ENCODE measurements around the gene POU2F3. TPM values are rescaled to one million over a fixed set of nuclear protein-coding genes. Genes with fewer than 3 reads are reported as not detected.

POU2F3 gene
- total RNA-seq, 4 donors from 2014 or later: not detected

DNA sequence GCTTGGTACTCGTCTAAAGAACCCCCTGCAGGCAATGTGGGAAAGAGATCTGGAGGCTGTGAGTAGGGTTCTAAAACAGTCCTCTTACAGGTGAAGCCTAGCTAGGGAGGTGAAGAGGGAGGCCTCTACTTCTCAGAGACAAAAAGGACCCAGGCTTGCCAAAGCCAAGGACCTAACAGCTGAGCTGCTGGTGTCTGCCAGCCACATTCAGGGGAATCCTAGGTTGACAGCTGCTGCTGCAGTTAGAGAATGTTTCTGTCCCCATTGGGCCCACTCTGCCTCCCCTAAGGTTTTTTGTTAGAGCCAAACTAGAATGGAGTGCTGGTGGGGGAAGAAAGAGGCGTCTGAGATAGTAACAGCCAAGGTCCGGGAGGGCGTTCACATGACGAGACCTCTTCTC, 58.5 kb downstream of the POU2F3 start:
- no peak for TF ChIP-seq CTCF (IDR thresholded peaks at IDR 0.05; ENCODE audit: low read depth)

- no peak for TF ChIP-seq CTCF (IDR thresholded peaks at IDR 0.05; ENCODE audit: low read depth)
Observed at GRCh38 chr11:120302001-120302805, 62.3 kb downstream of the POU2F3 start.

DNA sequence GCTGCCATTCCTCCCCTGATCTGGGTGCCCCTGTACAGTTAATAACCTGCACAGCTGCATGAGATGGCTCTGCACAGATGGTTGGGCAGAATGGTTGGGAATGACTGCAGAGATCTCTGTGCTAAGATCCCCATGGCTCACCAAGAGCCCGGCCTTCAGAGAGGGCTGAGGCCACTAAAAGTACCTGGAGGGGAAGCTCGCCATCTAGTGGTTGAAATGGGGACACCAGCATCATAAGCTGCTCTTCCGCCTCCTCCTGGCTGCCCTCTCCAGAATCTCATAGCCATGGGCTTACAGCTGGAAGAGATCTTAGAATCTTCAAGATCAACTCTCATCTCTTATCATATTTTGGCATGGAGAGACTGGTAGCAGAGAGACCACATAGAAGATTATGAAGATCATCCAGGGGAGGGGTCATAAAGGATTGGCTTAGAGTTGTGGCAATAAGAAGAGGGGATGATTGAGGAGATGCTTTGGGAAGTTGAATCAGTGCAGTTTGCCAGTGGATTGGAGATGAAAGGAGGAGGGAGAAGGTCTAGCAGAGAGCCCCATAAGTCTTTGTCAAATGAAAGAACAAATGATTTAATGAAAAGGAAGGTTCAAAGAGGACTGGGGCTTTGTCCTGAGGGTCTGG, 63.2 kb downstream of the POU2F3 start:
- TF ChIP-seq CTCF (IDR thresholded peaks at IDR 0.05; ENCODE audit: low read depth): no peak

GRCh38 chr11:120304526-120304925, 64.6 kb downstream of the POU2F3 start:
- TF ChIP-seq CTCF (IDR thresholded peaks at IDR 0.05; ENCODE audit: low read depth): no peak

DNA sequence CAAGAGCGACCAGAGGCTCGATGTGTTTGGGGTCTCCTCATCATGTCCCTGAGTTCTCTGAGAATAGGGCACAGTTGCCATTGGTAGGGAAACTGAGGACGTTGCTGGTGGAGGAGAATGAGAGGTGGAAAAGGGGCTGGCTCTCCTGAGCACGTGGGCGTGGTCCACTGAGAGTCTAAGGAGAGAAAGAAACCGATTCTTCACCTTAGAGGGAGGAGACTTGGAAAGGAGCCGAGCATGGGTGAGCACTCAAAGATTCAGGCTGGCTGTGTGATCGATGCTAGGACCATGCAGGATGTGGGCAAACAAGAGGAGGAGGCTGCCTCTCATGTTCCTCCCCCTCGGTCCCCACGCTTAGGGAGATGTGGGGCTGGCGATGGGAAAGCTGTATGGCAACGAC, 65.3 kb downstream of the POU2F3 start:
- no peak for TF ChIP-seq CTCF (IDR thresholded peaks at IDR 0.05; ENCODE audit: low read depth)

DNA sequence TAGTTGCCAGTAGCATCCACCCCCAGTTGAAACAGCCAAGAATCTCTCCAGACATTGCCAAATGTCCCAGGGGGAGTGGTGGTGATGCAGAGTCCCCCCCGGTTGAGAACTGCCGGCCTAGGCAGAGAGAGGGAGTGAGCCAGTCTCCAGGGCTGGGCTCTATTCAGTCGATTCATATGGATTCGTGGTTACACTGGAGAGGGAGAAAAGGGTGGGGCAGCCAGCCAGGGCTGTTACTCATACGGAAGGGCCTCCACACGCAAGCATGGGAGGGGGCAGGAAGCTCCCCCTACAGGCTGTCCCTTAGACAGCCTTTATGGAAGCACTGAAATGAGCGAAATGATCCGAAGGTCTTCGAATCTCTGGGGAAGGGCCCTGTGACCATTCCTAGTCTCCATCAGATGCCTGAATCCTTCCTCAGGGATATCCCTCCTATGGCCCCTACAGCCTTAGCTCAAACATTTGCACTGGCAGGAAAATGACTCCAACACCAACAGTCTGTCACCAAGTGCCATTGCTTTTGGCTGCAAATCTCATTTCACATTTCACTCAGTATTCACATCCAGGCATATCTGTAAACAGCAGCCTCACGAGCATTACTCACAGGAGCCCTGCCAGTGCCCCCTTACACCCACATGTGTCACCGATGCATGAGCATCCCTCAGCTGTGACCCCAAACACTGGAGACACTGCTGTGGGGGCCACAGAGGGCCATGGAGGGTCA, 66.7 kb downstream of the POU2F3 start:
- TF ChIP-seq CTCF (IDR thresholded peaks at IDR 0.05; ENCODE audit: low read depth): no peak

GRCh38 chr11:120307476-120307875, 67.5 kb downstream of the POU2F3 start:
- no peak for TF ChIP-seq CTCF (IDR thresholded peaks at IDR 0.05; ENCODE audit: low read depth)
